ENCODE results near the gene COX6B2. TPM values are rescaled to one million over a fixed set of nuclear protein-coding genes. Genes with fewer than 3 reads are reported as not detected.

Gene COX6B2
- total RNA-seq, 1 donor from 2014 or later = 0.87 TPM

DNA sequence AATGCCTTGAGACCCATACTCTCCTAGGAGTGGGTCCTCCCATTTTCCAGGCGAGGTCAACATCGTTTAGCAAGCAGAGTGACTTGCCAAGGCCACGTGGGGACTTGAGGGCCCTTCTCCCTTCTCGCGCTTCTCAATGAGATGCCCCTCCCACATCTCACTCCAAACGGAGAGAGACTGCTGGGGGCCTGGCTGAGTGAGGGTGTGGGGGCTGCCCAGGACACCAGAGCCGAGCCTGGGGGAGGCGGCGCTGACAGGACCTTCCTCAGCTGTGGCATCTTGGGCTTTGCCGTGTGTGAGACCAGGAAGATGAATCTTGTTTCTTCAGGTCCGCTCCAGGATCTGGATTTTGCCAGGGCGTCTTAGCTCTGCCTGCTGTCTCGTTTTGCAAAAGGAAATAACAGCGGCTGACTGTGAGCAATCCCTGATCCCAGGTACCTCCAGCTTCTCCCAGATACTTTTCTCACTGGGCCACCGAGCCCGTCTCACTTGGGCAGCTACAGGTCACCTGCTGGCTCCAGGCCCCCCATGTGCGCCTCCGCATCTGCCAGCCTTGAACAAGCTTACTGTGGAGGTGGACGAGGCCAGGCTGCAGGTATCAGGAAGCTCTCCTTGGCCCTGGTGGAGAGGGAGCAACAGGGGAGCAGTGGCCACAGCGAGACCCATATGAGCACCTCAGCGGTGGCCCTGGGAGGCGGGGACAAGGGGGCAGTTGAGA lies 6.0 kb downstream of the COX6B2 start:
- H3K4me1 Mint-ChIP-seq (ENCODE audit: unreplicated experiment) = peaks cover 15% of the 10 kb centered on the region
- H3K4me3 Mint-ChIP-seq = no peak overlapping the region
- H3K27me3 Mint-ChIP-seq = peaks cover 32% of the 10 kb centered on the region
- no peaks in the 10 kb centered on the region for H3K9me3 Mint-ChIP-seq
- H3K27ac Mint-ChIP-seq = no peak overlapping the region
- no peaks in the 10 kb centered on the region for H3K36me3 Mint-ChIP-seq
- no peak for DNase-seq (ENCODE audit: extremely low spot score, unreplicated experiment)
- TF ChIP-seq, protein P1, sequence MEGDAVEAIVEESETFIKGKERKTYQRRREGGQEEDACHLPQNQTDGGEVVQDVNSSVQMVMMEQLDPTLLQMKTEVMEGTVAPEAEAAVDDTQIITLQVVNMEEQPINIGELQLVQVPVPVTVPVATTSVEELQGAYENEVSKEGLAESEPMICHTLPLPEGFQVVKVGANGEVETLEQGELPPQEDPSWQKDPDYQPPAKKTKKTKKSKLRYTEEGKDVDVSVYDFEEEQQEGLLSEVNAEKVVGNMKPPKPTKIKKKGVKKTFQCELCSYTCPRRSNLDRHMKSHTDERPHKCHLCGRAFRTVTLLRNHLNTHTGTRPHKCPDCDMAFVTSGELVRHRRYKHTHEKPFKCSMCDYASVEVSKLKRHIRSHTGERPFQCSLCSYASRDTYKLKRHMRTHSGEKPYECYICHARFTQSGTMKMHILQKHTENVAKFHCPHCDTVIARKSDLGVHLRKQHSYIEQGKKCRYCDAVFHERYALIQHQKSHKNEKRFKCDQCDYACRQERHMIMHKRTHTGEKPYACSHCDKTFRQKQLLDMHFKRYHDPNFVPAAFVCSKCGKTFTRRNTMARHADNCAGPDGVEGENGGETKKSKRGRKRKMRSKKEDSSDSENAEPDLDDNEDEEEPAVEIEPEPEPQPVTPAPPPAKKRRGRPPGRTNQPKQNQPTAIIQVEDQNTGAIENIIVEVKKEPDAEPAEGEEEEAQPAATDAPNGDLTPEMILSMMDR (conservative IDR thresholded peaks at IDR 0.05) = no peak

- DNase-seq (ENCODE audit: extremely low spot score, unreplicated experiment) = no peak
- Mint-ChIP-seq H3K9me3 (no peaks in the 10 kb centered on the region), H3K36me3 (no peaks in the 10 kb centered on the region), H3K27me3 (peaks cover 22% of the 10 kb centered on the region), H3K4me1 (ENCODE audit: unreplicated experiment) (peaks cover 15% of the 10 kb centered on the region), H3K27ac (no peak overlapping the region), H3K4me3 (no peak overlapping the region)
- TF ChIP-seq, protein P1 (conservative IDR thresholded peaks at IDR 0.05) = no peak
Measured at GRCh38 chr19:55347442-55348009, 7.0 kb downstream of the COX6B2 start.

DNA sequence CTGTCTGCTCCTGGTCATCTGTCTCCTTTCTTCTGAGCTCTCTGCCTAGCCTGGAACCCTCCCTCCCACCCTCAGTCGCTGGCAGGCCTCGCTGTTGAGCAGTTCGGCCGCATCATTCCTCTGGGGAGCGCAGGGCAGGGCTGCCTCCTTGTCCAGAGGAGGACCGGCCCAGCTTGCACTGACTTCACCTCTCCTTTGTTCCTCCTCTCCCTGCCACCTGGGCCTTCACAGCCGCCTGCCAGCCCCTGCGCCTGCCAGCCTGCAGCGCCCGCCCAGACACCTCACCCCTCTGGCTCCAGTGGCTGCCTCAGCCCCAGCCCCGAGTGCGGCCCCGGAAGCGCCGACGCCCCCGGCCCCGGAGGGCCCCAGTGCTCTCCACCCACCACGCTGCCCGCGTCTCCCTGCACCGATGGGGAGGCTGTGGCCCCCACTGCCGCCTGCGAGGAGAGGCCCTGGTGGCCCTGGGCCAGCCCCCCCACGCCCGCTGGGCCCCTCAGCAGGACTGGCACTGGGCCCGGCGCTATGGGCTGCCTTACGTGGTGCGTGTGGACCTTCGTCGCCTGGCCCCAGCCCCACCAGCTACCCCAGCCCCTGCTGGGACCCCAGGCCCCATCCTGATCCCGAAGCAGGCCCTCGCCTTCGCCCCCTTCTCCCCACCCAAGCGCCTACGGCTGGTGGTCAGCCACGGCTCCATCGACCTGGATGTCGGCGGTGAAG lies 7.6 kb downstream of the COX6B2 start:
- Mint-ChIP-seq H3K27me3 (peaks cover 16% of the 10 kb centered on the region), H3K4me1 (ENCODE audit: unreplicated experiment) (peaks cover 15% of the 10 kb centered on the region), H3K9me3 (no peaks in the 10 kb centered on the region), H3K27ac (no peak overlapping the region), H3K36me3 (no peaks in the 10 kb centered on the region), H3K4me3 (no peak overlapping the region)
- TF ChIP-seq, protein P1 (conservative IDR thresholded peaks at IDR 0.05) = no peak
- no peak for DNase-seq (ENCODE audit: extremely low spot score, unreplicated experiment)

GRCh38 chr19:55345818-55346724 lies 8.4 kb downstream of the COX6B2 start:
- Mint-ChIP-seq H3K27ac (no peak overlapping the region), H3K4me3 (no peak overlapping the region), H3K36me3 (no peaks in the 10 kb centered on the region), H3K4me1 (ENCODE audit: unreplicated experiment) (peaks cover 15% of the 10 kb centered on the region), H3K27me3 (peaks cover 8% of the 10 kb centered on the region), H3K9me3 (no peaks in the 10 kb centered on the region)
- no peak for DNase-seq (ENCODE audit: extremely low spot score, unreplicated experiment)
- TF ChIP-seq, protein P1 (conservative IDR thresholded peaks at IDR 0.05) = no peak

DNA sequence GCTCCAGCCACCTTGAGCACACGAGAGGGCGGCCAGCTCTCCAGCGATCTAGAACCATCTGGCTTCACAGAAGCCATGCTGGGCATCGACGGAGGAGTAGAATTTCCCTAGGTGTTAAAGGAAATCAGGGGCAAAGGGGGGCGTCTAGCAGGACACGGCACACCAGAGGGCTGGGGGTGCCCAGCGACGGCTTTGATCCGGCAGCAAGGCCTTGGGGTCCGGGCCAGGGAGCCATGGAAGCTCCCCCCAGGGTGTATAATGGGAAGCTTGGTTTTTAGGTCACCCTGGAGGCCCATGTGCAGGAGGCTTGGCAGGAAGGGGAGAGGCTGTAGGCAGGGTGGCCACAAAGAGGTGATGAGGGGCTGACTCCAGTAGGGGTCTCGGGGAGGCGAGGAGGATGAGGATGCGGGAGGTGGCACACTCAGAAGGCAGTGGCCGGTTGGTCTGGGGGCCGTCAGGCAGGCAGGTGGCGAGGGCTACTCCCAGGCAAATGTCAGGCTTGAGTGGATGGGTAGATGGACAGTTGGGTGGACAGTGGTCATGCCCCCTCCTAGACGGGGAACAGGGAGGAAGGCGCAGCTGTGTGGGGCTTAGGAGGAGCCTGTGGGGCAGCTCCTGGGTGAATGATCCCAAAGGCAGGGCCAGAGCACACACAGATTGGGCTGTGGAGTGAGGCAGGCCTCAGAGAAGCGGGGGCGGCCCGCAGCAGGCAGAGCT lies 9.3 kb downstream of the COX6B2 start:
- H3K27me3 Mint-ChIP-seq = no peaks in the 10 kb centered on the region
- TF ChIP-seq, protein P1 (conservative IDR thresholded peaks at IDR 0.05) = no peak
- peak overlapping the region; percentile 21 for H3K27ac Mint-ChIP-seq
- H3K9me3 Mint-ChIP-seq = no peaks in the 10 kb centered on the region
- H3K36me3 Mint-ChIP-seq = no peaks in the 10 kb centered on the region
- H3K4me3 Mint-ChIP-seq = no peak overlapping the region
- peaks cover 15% of the 10 kb centered on the region for H3K4me1 Mint-ChIP-seq (ENCODE audit: unreplicated experiment)
- no peak for DNase-seq (ENCODE audit: extremely low spot score, unreplicated experiment)

Data from type B pancreatic cell (in vitro differentiated cells).